ENCODE data around the gene KCNC4.
A peak's percentile ranks its signal among the peaks of the same experiment; 100 is the strongest.

Gene KCNC4

DNA sequence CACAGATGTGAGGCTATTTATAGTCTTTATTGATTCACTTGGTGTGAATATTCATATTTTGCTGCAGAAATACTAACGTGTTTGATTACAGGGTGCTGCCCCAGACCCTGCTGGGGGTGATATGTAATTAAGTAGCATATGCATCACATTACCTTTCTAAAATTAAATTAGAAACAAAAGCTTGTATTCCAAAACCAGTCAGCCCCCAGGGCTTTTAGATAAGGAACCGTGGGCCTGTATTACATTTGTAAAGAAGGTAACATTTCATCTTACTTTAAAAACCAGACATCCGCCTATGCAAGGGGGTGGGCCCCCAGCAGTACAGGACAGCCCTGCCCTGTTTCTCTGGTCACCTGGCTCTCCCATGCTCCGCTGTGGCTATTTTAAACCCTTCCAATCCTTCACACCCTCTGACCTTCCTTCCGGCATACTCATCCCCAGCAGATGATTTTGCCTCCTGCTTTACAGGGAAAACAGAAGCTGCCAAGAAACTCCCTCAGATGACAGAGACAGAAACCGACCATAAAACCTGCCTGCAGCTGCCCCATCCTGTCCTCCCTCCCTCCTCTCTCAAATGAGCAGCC lies 22.0 kb upstream of the KCNC4 start:
- peak in 1 of 14 donors; percentile 62 for DNase-seq

DNA sequence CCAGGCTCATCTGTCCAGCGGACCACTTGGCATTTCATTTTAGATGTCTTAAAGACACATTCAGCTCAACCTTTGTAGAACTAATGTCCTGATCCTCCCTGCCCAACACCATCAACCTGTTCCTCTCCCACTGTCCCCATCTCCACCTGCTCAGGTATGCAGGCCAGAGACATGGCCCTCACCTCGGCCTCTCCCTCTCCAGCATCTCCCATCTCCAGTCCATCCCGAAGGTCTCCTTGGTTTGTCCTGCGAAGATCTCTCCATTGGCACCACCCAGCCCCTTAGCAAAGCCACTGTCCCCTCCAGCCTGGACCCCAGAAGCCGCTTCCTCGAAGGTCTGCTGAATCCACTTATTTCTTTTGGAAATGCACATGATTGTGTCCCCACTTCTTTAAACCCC lies 20.9 kb upstream of the KCNC4 start:
- DNase-seq, result no peak

DNA sequence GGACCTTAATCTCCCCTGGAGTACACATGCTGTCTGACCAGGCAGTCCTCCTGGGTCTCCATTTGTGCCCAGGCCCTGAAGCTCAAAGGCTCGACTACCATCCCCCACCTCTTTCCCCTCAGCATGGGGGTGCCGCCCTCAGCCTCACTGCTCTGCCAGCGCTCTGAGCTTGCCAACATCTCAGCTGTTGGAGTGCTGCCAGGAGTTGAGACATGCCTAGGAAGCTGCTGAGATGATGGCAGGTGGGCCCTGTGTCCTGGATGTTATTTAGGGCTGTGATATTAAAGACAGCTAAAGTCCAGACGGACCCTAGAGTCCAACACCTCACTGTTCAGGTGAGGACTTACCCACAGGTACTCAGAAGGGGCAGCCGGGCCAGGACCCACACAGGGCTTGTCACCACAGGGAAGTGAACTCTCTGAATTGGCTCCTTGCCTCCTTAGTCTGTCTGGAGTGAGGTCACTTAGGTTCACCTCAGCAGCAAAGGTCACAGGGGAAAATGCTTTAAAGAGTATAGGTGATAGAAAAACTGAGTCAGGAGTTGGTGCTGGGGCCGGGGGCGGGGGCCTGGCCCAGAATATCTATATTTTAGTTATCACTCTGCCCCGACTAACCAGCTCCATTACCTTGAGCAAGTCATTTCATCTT lies 19.7 kb upstream of the KCNC4 start:
- peak in 1 of 14 donors; percentile 21 for DNase-seq

DNA sequence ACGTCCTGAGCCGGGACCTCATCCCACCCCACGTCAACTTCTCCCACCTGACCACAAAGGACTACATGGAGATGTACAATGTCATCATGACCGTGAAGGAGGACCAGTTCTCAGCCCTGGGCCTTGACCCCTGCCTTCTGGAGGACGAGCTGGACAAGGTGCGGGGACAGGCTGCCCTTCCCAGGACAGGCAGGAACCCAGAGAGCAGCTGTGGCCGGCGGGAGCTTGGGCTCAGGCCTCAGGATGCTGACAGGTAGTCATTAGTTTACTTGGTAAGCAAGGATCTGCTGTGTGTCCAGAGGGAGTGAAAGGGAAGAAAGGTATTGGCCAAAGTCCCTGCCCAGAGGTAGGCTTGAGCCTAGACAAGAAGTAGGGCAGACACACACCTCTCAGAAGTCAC lies 17.6 kb upstream of the KCNC4 start:
- no peak for DNase-seq

DNA sequence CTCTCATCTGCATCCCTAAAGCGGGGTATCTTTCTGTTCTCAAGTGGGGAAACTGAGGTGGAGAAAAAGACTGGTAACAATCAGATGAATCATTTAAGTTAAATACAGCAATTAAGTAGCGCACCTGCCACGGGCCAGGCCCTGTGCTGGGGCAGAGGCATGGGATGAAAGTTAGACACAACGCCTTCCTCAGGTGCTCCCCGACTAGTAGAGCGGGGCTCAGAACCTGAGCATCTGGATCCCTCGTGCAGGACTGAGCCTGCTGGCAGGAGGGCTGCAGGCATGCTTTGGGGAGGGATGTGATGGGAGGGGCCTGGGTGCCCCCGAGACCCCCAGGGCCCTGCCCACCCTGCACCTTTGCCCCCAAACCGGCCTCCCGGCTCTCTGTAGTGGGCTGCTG lies 14.9 kb upstream of the KCNC4 start:
- no peak for DNase-seq

GRCh38 chr1:110196917-110197765 lies 13.0 kb upstream of the KCNC4 start:
- peak in 4 of 14 donors; percentile 12 to 42 (median 21) for DNase-seq

DNA sequence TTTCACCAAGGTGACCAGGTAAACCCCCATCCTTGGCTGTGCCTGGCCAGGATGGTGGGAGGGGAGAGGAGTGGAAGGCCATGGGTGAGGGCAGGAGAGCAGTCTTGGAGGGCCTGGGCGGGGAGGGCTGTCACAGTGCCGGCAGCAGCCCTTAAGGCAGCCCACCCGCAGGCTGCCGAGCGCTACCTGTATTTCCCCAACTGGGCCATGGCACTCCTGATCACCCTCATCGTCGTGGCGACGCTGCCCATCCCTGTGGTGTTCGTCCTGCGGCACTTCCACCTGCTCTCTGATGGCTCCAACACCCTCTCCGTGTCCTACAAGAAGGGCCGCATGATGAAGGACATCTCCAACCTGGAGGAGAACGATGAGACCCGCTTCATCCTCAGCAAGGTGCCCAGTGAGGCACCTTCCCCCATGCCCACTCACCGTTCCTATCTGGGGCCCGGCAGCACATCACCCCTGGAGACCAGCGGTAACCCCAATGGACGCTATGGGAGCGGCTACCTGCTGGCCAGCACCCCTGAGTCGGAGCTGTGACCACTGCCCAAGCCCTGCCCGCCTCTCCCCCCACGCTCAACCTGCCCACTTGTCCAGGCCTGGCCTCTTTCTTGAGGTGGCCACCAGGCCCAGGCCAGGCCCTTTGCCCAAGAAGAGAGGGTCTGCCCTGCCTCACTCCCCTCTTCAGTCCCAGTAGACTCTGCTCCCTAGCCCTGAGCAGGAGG lies 12.0 kb upstream of the KCNC4 start:
- DNase-seq, result no peak

- no peak for DNase-seq
Measured at GRCh38 chr1:110198746-110199145, 11.4 kb upstream of the KCNC4 start.

- DNase-seq, result no peak
Measured at GRCh38 chr1:110200190-110200589, 9.9 kb upstream of the KCNC4 start.

DNA sequence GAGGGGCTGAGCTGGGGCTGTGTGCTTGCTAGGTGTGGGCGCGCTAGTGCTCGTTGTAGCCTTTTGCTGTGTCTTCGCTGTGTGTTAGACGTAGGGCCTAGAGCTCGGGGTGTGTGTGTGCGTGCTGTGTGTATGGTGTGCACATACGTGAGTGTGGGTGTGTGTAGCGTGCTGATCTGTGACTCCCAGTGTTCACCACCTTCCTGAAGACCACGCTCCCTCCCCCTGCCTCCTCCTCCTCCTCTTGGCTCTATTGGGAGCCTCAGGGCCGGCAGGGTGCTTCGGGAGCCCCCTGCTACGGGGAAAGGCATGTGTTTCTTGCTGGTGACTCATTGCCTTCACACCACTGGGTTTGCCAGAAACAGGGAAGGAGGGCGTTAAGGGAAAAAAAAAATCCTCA lies 9.4 kb upstream of the KCNC4 start:
- no peak for DNase-seq

DNA sequence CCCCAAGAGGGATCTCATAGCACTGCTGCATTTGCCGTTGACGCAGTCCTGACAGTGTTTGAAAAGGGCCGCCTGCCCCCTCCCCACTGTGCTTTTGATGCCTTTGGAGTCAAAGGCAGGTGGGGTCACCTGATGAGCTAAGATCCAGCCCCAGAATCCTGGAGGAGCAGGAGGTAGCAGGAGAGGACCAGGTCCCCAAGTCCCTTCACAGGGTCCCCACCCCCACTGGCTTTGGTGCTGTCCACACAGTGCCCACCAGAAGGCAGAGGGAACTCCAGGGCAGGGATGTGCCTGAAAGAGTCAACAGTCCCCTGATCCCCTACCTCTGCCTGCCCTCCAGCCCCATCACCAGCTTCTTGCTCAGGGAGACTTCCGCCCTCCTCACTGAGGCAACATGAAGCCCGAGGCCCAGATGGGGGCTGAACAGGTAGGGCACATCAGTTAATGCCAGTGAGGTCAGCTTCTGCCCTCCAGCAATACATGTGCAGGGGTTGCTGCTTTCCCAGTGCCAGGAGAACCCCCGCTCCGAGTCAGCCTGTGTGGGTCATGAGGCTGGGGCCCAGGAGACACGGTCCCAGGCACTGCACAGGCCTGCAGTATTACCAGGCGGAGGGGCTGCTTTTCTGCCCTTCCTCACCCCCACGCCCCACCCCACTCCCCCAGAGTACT lies 8.8 kb upstream of the KCNC4 start:
- DNase-seq, result no peak

DNA sequence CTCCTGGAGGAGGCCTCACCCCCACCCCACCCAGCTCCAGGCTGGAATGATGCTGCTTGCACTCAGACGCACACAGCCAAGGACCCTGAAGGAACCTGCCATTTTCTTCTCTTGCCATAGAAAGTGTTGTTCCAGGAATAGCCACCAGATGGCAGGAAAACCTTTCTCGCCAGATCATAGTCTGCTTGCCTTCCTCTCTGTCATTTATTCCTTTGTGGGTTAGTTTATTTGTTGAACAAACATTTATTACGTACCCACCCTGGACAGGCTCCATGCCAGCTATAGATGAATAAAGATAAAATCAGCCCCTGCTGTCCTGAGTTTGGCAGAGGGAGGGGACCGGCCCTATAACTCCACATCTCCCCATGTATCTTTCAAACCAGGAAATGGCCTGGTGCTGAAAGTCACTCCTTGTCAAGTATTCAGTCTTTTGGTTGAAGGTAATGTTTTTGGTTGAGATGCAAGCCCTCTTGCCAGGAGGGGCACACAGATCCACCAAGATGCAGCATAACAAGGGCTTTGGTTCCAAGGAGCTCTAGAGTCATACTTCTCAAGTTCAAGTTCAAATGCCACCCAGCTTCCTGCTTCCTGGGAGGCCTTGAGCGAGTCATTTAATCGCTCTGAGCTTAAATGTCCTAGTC lies 7.0 kb upstream of the KCNC4 start:
- DNase-seq, result peak in 7 of 14 donors; percentile 10 to 59 (median 21)

- DNase-seq, result no peak
Measured at GRCh38 chr1:110205156-110205555, 5.0 kb upstream of the KCNC4 start.

- DNase-seq, result no peak
Measured at GRCh38 chr1:110205591-110206155, 4.4 kb upstream of the KCNC4 start.

- DNase-seq, result no peak
Measured at GRCh38 chr1:110206261-110206920, 3.7 kb upstream of the KCNC4 start.

DNA sequence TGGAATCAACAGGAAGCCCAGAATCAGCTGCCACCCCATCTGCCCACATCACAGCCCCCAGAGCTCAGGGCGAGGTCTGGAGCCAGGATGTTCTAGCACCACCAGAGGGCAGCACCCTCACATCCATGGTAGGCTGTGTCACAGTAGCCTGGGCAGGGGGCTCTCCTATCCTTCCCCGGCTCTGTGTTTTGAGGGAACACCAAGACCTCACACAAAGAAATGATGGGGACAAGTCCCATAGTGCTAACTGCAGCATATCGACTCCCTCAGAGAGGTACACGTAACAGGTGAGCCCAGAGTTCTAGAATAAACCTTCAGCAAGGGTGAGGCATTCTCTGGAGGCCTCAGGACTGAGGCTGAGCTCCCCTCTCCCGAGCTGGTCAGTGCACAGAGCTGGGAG lies 2.3 kb upstream of the KCNC4 start:
- peak in 11 of 14 donors; percentile 11 to 58 (median 21) for DNase-seq

DNA sequence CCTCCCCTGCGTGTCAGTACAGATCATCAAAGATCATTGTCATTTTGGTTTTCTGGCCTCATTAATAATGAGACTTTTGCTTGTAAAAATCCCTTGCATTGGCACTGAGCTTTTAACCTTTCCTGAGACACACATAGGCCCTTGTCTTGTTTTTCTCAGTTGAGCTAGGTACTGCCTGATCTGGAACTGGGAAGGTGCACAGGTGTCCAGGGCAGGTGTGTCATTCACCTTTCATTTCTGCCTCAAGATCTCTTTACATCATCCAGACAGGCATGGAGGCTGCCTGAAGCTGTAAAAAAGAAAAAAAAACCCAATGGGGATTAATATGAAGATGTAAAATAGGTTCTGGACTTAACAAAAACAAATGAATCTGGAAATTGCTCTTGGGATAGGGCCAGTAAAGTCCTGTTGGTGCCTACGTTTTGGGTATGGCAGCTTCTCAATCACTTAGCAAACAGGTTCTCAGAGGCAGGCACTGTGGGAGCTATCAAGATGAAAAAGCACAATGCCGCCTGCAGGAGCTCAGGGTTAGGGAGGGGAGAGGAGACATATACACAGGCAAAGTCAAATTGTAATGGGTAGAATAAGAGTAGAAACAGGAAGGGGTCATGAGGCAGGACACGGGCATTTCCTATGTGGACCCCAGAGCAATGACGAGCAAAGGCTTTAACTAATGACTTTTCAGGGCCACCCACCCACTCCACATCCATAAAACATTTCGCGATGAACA lies 1.0 kb upstream of the KCNC4 start:
- DNase-seq, result no peak

DNA sequence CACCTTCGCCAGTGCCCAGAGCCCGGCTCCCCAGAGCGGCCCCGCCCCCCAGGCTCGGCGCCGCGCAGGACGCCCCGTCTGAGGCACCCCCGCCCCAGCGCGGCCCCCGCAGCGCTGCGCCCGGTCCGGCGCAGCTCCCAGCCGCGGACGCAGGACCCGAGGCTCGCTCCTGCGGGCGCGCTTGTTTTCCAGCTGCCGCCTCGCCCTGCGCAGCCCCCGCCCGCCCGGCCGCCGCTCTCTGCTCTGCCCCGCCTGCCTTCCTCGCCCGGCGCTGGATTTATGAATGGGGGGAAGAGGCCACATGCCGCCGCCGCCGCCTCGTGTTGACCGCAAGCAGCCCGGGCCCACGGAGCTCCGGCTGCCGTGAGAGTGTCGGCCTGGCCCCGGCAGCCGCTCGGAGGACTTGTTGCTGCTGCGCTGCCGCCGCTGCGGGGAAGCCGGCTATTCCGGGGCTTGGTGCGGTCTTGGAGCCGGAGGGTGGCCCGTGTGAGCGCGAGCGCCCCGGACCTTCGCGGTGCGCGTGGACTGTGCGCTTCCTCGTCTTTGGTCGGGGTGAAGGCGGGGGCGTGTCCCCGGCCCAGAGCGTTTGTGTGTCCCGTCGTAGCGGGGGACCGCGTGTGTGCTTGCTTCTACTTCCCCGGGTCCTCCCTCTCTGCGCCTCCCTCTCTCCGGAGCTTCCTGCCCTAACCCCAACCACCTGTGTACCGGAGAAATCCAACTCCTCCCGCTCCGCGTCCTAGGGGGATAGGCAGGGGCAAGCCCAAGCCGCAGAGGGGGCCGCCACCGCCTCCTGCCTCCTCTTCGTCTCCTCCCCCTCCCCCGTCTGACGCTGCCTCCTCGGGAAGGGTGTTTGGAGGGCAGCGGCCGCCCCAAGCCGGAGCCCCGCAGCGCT lies 736 bp downstream of the KCNC4 start:
- peak in 2 of 14 donors; percentile 47 to 51 for DNase-seq

Measured in C1 segment of cervical spinal cord (tissue), 14 donors.